Neural progenitor cell (in vitro differentiated cells): ENCODE data around the gene OR51F1.
"Not testable (repeated sequence)": the region's sequence is repeated elsewhere in the genome, so short reads cannot be mapped to it uniquely, and the experiment has no call there.

Source experiments
- EZH2 ChIP-seq: fragments of 200-600 bp; sonication (generic); IDR thresholded peaks from 2 replicates; pipeline ENCODE4 v1.6.1; 2017; ENCODE audit warnings: antibody characterized with exemption, mild to moderate bottlenecking, moderate library complexity
- EZH2phosphoT487 ChIP-seq: fragments of 200-600 bp; sonication (generic); IDR thresholded peaks from 2 replicates; pipeline ENCODE4 v1.6.1; 2017; ENCODE audit warnings: antibody characterized with exemption
- TF ChIP-seq, protein P1 (sequence below): fragments of 200-600 bp; sonication (generic); IDR thresholded peaks from 2 replicates; pipeline ENCODE4 v1.5.1; 2017; ENCODE audit warnings: antibody characterized with exemption, mild to moderate bottlenecking

DNA sequence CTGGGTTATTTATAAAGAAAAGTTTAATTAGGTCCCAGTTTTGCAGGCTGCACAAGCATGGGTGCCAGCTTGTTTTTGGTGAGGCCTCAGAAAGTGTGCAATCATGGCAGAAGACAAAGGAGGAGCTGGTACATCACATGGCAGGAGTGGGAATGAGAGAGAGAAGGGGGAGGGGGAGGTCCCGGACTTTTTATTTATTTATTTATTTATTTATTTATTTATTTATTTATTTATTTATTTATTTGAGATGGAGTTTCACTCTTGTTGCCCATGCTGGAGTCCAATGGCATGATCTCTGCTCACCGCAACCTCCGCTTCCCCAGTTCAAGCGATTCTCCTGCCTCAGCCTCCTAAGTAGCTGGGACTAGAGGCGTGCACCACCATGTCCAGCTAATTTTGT, 31.6 kb upstream of the OR51F1 start:
- TF ChIP-seq, protein P1, sequence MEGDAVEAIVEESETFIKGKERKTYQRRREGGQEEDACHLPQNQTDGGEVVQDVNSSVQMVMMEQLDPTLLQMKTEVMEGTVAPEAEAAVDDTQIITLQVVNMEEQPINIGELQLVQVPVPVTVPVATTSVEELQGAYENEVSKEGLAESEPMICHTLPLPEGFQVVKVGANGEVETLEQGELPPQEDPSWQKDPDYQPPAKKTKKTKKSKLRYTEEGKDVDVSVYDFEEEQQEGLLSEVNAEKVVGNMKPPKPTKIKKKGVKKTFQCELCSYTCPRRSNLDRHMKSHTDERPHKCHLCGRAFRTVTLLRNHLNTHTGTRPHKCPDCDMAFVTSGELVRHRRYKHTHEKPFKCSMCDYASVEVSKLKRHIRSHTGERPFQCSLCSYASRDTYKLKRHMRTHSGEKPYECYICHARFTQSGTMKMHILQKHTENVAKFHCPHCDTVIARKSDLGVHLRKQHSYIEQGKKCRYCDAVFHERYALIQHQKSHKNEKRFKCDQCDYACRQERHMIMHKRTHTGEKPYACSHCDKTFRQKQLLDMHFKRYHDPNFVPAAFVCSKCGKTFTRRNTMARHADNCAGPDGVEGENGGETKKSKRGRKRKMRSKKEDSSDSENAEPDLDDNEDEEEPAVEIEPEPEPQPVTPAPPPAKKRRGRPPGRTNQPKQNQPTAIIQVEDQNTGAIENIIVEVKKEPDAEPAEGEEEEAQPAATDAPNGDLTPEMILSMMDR: not testable (repeated sequence)
- not testable (repeated sequence) for TF ChIP-seq EZH2, EZH2phosphoT487
